Measurements from ENCODE around the gene CACNG5. TPM values are rescaled to one million over a fixed set of nuclear protein-coding genes. Genes with fewer than 3 reads are reported as not detected.

CACNG5 gene
- polyA plus RNA-seq, 1 experiment = not detected

DNA sequence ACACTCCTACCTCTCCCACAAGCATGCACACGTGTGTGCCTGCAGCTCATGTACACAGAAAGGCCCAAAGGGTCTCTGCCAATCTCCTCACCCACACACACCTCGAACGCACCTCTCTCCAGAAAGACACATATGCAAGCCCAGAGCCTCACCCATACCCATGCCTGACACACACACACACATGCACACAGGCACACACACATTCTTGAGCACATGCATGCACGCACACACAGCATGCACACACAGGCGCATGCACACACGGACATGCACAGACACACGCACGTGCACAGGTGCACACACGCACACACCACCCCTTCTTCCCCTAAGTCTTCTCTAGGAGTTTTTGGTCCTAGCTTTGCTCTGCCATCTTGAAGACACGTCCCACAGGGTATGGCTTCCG, 80.9 kb downstream of the CACNG5 start:
- Histone ChIP-seq H3K4me3 (ENCODE audit: low read depth, low read length) (no peak overlapping the region), H3K9me3 (ENCODE audit: control insufficient read depth, insufficient read depth, low read length) (no peaks in the 10 kb centered on the region; the same call in 1 of the 2 replicates), H3K27ac (ENCODE audit: low read depth, low read length) (no peak overlapping the region), H3K27me3 (ENCODE audit: control insufficient read depth, insufficient read depth, low read length) (peaks cover 35% of the 10 kb centered on the region)
- ChIA-PET CTCF (interaction anchor here (2.2 kb wide), 1 partner anchor 242 kb away, joined by 12 read pairs; no protein-coding TSS in a partner anchor), POLR2A (no interaction called here)
- TF ChIP-seq, protein P1, sequence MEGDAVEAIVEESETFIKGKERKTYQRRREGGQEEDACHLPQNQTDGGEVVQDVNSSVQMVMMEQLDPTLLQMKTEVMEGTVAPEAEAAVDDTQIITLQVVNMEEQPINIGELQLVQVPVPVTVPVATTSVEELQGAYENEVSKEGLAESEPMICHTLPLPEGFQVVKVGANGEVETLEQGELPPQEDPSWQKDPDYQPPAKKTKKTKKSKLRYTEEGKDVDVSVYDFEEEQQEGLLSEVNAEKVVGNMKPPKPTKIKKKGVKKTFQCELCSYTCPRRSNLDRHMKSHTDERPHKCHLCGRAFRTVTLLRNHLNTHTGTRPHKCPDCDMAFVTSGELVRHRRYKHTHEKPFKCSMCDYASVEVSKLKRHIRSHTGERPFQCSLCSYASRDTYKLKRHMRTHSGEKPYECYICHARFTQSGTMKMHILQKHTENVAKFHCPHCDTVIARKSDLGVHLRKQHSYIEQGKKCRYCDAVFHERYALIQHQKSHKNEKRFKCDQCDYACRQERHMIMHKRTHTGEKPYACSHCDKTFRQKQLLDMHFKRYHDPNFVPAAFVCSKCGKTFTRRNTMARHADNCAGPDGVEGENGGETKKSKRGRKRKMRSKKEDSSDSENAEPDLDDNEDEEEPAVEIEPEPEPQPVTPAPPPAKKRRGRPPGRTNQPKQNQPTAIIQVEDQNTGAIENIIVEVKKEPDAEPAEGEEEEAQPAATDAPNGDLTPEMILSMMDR (IDR thresholded peaks at IDR 0.05; ENCODE audit: low read depth, low read length) = no peak
- no peak for DNase-seq (ENCODE audit: low read depth, low spot score)

DNA sequence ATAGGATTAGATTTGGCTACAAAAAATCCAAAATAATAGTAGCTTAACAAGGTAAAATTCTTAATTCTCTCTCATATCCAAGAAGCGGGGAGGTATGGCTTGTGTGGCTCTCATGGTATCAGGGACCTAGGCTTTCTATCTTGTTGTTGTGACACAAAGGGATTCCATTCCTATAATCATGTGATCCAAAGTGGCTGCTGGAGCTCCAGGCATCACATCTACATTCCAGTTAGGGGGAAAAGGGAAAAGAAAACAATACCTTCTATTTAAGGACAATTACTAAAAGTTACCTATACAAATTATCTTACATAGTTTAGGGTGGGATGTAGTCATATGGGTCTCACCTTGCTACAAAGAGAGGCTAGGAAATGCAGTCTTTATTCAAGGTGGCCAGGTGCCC, 82.0 kb downstream of the CACNG5 start:
- ChIA-PET CTCF (no interaction called here), POLR2A (no interaction called here)
- Histone ChIP-seq H3K27ac (ENCODE audit: low read depth, low read length) (no peak overlapping the region), H3K9me3 (ENCODE audit: control insufficient read depth, insufficient read depth, low read length) (peaks cover 2% of the 10 kb centered on the region; the same call in 1 of the 2 replicates), H3K4me3 (ENCODE audit: low read depth, low read length) (no peak overlapping the region), H3K27me3 (ENCODE audit: control insufficient read depth, insufficient read depth, low read length) (peaks cover 33% of the 10 kb centered on the region)
- TF ChIP-seq, protein P1 (IDR thresholded peaks at IDR 0.05; ENCODE audit: low read depth, low read length) = no peak
- DNase-seq (ENCODE audit: low read depth, low spot score) = no peak

DNA sequence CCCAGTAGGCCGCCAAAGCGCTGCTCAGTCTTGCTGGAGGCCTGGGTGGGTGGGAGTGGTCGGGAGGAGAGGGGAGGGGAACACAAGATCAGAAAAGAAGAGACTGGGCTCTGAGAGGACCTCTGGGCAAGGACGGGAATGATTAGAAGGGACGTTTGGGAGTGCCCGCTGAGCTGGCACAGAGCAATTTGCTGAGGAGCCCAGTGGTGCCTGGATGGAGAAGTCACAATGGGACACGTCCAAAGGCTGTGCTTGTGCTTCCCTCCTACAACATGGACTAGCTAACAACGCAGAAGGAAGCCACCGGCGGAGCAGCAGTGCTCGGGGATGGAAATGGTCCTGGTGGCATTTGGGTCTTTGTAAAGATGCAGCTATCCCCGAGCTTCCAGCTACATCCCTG, 84.0 kb downstream of the CACNG5 start:
- POLR2A ChIA-PET = no interaction called here
- Histone ChIP-seq H3K9me3 (ENCODE audit: control insufficient read depth, insufficient read depth, low read length) (peaks cover 2% of the 10 kb centered on the region; the same call in 1 of the 2 replicates), H3K27me3 (ENCODE audit: control insufficient read depth, insufficient read depth, low read length) (peaks cover 32% of the 10 kb centered on the region), H3K27ac (ENCODE audit: low read depth, low read length) (no peak overlapping the region), H3K4me3 (ENCODE audit: low read depth, low read length) (no peak overlapping the region)
- TF ChIP-seq, protein P1 (IDR thresholded peaks at IDR 0.05; ENCODE audit: low read depth, low read length) = no peak
- no peak for DNase-seq (ENCODE audit: low read depth, low spot score)
- CTCF ChIA-PET = interaction anchor here (0.6 kb wide), 1 partner anchor 719 kb away, joined by 3 read pairs; no protein-coding TSS in a partner anchor

DNA sequence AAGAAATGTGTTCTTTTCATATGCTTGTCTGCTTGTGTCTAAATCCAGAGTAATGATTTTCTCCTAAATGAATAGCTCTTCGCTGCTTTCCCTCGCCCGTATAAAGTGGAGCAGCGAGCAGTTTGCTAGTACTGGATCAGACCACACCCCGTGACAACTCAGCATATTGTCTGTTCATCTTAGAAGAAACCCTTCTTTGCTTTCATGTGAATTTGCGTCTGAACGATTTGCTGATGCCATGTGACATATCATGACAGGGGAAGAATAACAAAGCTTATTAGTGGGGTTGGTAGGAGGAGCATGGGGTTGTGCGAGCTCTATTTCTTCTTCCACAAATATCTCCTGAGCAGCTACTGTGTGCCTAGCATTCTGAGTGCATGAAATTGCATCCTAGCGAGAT, 85.5 kb downstream of the CACNG5 start:
- Histone ChIP-seq H3K9me3 (ENCODE audit: control insufficient read depth, insufficient read depth, low read length) (peaks cover 2% of the 10 kb centered on the region; the same call in 1 of the 2 replicates), H3K27ac (ENCODE audit: low read depth, low read length) (no peak overlapping the region), H3K4me3 (ENCODE audit: low read depth, low read length) (no peak overlapping the region), H3K27me3 (ENCODE audit: control insufficient read depth, insufficient read depth, low read length) (peaks cover 18% of the 10 kb centered on the region)
- ChIA-PET POLR2A (no interaction called here), CTCF (no interaction called here)
- DNase-seq (ENCODE audit: low read depth, low spot score) = no peak
- TF ChIP-seq, protein P1 (IDR thresholded peaks at IDR 0.05; ENCODE audit: low read depth, low read length) = no peak

GRCh38 chr17:66920950-66921349, 86.0 kb downstream of the CACNG5 start:
- POLR2A ChIA-PET = no interaction called here
- CTCF ChIA-PET = no interaction called here
- TF ChIP-seq, protein P1 (IDR thresholded peaks at IDR 0.05; ENCODE audit: low read depth, low read length) = no peak
- H3K4me3 ChIP-seq (ENCODE audit: low read depth, low read length) = no peak overlapping the region
- H3K9me3 ChIP-seq (ENCODE audit: control insufficient read depth, insufficient read depth, low read length) = peaks cover 2% of the 10 kb centered on the region; the same call in 1 of the 2 replicates
- H3K27ac ChIP-seq (ENCODE audit: low read depth, low read length) = no peak overlapping the region
- no peak for DNase-seq (ENCODE audit: low read depth, low spot score)
- peaks cover 18% of the 10 kb centered on the region for H3K27me3 ChIP-seq (ENCODE audit: control insufficient read depth, insufficient read depth, low read length)
